CD4-positive, alpha-beta T cell (primary cell): Measurements from ENCODE around the gene LRP6. TPM values are rescaled to one million over a fixed set of nuclear protein-coding genes. Genes with fewer than 3 reads are reported as not detected.

Experiments
- ATAC-seq: fragments of 200-7000 bp; cut with Tn5 transposase; one replicate; pipeline ENCODE4 v1.10.0; 2022; ENCODE audit warnings: mild to moderate bottlenecking; ENCODE audit not compliant: poor library complexity
- CTCF ChIA-PET: fragments of 350-600 bp; sonication (Branson Sonifier 250); formaldehyde crosslinking; loops from one replicate; lab custom pipeline; 2021; ENCODE audit warnings: antibody characterized with exemption, inconsistent platforms; lab: Charles Lee
- POLR2A ChIA-PET: fragments of 350-600 bp; sonication (Branson Sonifier 250); formaldehyde crosslinking; loops from one replicate; lab custom pipeline; 2021; ENCODE audit warnings: antibody characterized with exemption, inconsistent platforms; lab: Charles Lee
- DNase-seq, 14 experiments: peaks; one replicate each; pipeline ENCODE4 v3.0.0-alpha.2; 2013 to 2020; ENCODE audit warnings: mixed read lengths in 2 of 14
- H3K27ac ChIP-seq, 2 donors: one replicate each; pipeline versions ENCODE4 v1.5.1 to v1.7.0; 2013; ENCODE audit warnings: low read length in 2 of 2, low read depth in 1 of 2, mild to moderate bottlenecking in 1 of 2
- H3K27me3 ChIP-seq, 2 experiments: 1 replicate in 1 of 2; 2 replicates in 1 of 2; pipeline versions ENCODE4 v1.6.1 to v1.7.0; 2013; ENCODE audit warnings: low read length in 2 of 2, control low read depth in 1 of 2, mild to moderate bottlenecking in 1 of 2, moderate library complexity in 1 of 2; ENCODE audit not compliant: insufficient read depth in 2 of 2, control insufficient read depth in 1 of 2
- H3K36me3 ChIP-seq: one replicate; pipeline ENCODE4 v1.6.1; 2013; ENCODE audit warnings: low read length, control low read depth; ENCODE audit not compliant: insufficient read depth
- H3K4me1 ChIP-seq: one replicate; pipeline ENCODE4 v1.6.1; 2013; ENCODE audit warnings: low read length, control low read depth; ENCODE audit not compliant: insufficient read depth
- H3K4me3 ChIP-seq: one replicate; pipeline ENCODE4 v1.5.1; 2013; ENCODE audit warnings: mild to moderate bottlenecking, low read length, moderate library complexity
- H3K9me3 ChIP-seq, 2 experiments: 1 replicate in 1 of 2; 2 replicates in 1 of 2; pipeline versions ENCODE4 v1.6.1 to v1.7.0; 2013; ENCODE audit warnings: low read length in 2 of 2, mild to moderate bottlenecking in 2 of 2, control low read depth in 1 of 2, moderate library complexity in 1 of 2; ENCODE audit not compliant: control insufficient read depth in 1 of 2, insufficient read depth in 1 of 2
- H3K27ac Mint-ChIP-seq: one replicate; pipeline ENCODE4 v1.8.0; 2020; ENCODE audit warnings: mixed read lengths
- H3K27me3 Mint-ChIP-seq: one replicate; pipeline ENCODE4 v1.8.0; 2021; ENCODE audit warnings: mixed read lengths
- H3K36me3 Mint-ChIP-seq: one replicate; pipeline ENCODE4 v1.8.0; 2021; ENCODE audit warnings: low read depth, mixed read lengths
- H3K4me1 Mint-ChIP-seq: one replicate; pipeline ENCODE4 v1.8.0; 2021; ENCODE audit warnings: low read depth, mixed read lengths
- H3K4me3 Mint-ChIP-seq: one replicate; pipeline ENCODE4 v1.8.0; 2020; ENCODE audit warnings: mild to moderate bottlenecking, mixed read lengths
- H3K9me3 Mint-ChIP-seq: one replicate; pipeline ENCODE4 v1.8.0; 2020; ENCODE audit warnings: mixed read lengths
- CTCF ChIP-seq: fragments of 200-600 bp; IDR thresholded peaks from one replicate; pipeline ENCODE4 v1.8.0; 2022; ENCODE audit warnings: antibody characterized with exemption, mild to moderate bottlenecking
- intact Hi-C, 2 experiments: fragments of 100-400 bp; cut with DNase I in 1 of 2; cut with micrococcal nuclease in 1 of 2; formaldehyde crosslinking; loops; one replicate each; pipeline versions ENCODE4 v1.15.1 to v1.9.0; 2023 to 2025; cut with DNase I, micrococcal nuclease
- total RNA-seq, 174 experiments: library from RNA in 2 of 174; stranded (reverse) in 2 of 174; gene quantifications; one replicate each; pipeline ENCODE4 v1.2.3 and lab custom pipeline; 2021 to 2026

The LRP6 gene
- total RNA-seq, 2 experiments from 2014 or later, result 5.2 to 6.8 TPM

- no peak for DNase-seq
- Mint-ChIP-seq H3K36me3 (peaks cover 28% of the 10 kb centered on the region), H3K27ac (no peak overlapping the region), H3K4me1 (peaks cover 3% of the 10 kb centered on the region), H3K9me3 (no peaks in the 10 kb centered on the region), H3K27me3 (no peaks in the 10 kb centered on the region), H3K4me3 (no peak overlapping the region)
- no peaks in the 10 kb centered on the region for H3K9me3 ChIP-seq
- H3K27ac ChIP-seq, result no peak overlapping the region
- ChIA-PET POLR2A (no interaction called here), CTCF (no interaction called here)
- intact Hi-C loops, result no loop called here
- no peak overlapping the region for H3K4me3 ChIP-seq
- no peaks in the 10 kb centered on the region for H3K36me3 ChIP-seq
- ATAC-seq, result no peak
- H3K27me3 ChIP-seq, result no peaks in the 10 kb centered on the region
- no peaks in the 10 kb centered on the region for H3K4me1 ChIP-seq
- no peak for TF ChIP-seq CTCF
These were observed 81.4 kb downstream of the LRP6 start for GRCh38 chr12:12185414-12185813.

GRCh38 chr12:12182703-12183365, 84.0 kb downstream of the LRP6 start:
- ATAC-seq (no peak), DNase-seq (no peak)
- no peak for TF ChIP-seq CTCF
- no peaks in the 10 kb centered on the region for H3K27me3 ChIP-seq
- Mint-ChIP-seq H3K27me3 (no peaks in the 10 kb centered on the region), H3K27ac (no peak overlapping the region), H3K4me3 (no peak overlapping the region), H3K4me1 (no peaks in the 10 kb centered on the region), H3K9me3 (no peaks in the 10 kb centered on the region), H3K36me3 (peaks cover 40% of the 10 kb centered on the region)
- H3K27ac ChIP-seq, result no peak overlapping the region
- H3K4me1 ChIP-seq, result no peaks in the 10 kb centered on the region
- ChIA-PET CTCF (no interaction called here), POLR2A (no interaction called here)
- H3K9me3 ChIP-seq, result no peaks in the 10 kb centered on the region
- H3K4me3 ChIP-seq, result no peak overlapping the region
- no peaks in the 10 kb centered on the region for H3K36me3 ChIP-seq
- intact Hi-C loops, result no loop called here

GRCh38 chr12:12181511-12181910, 85.3 kb downstream of the LRP6 start:
- no peak overlapping the region for H3K27ac ChIP-seq
- no peaks in the 10 kb centered on the region for H3K27me3 Mint-ChIP-seq
- no peaks in the 10 kb centered on the region for H3K4me1 Mint-ChIP-seq
- POLR2A ChIA-PET, result no interaction called here
- H3K27ac Mint-ChIP-seq, result no peak overlapping the region
- H3K9me3 ChIP-seq, result no peaks in the 10 kb centered on the region
- H3K9me3 Mint-ChIP-seq, result no peaks in the 10 kb centered on the region
- H3K36me3 ChIP-seq, result no peaks in the 10 kb centered on the region
- DNase-seq (no peak), ATAC-seq (no peak)
- no peak overlapping the region for H3K4me3 Mint-ChIP-seq
- H3K36me3 Mint-ChIP-seq, result peaks cover 40% of the 10 kb centered on the region
- H3K4me1 ChIP-seq, result no peaks in the 10 kb centered on the region
- intact Hi-C loops, result no loop called here
- H3K27me3 ChIP-seq, result no peaks in the 10 kb centered on the region
- no peak for TF ChIP-seq CTCF
- H3K4me3 ChIP-seq, result no peak overlapping the region
- CTCF ChIA-PET, result no interaction called here
